Panc1 (cell line): Measurements from ENCODE around the gene EXD3.

Experiments
- SIN3A ChIP-seq: IDR thresholded peaks from 2 replicates; pipeline ENCODE4 v1.6.1; 2012; ENCODE audit warnings: low read depth, mild to moderate bottlenecking, low read length, moderate library complexity, borderline replicate concordance; ENCODE audit not compliant: insufficient read depth
- TF ChIP-seq, protein P1 (sequence below): fragments of 450-650 bp; IDR thresholded peaks from 2 replicates; pipeline ENCODE4 v1.5.1; 2017; ENCODE audit warnings: mild to moderate bottlenecking

DNA sequence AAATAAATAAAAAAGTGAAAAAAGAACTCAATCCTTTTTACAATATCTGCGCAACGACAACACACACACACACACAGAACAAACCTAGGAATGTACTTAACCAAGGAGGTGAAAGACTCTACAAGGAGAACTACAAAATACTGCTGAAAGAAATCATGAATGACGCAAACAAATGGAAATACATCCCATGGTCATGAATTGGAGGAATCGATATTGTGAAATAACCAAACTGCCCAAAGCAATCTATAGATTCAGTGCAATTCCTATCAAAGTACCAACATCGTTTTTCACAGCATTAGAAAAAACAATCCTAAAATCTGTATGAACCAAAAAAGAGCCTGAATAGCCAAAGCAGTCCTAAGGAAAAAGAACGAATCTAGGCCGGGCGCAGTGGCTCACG lies 91.0 kb downstream of the EXD3 start:
- TF ChIP-seq, protein P1, sequence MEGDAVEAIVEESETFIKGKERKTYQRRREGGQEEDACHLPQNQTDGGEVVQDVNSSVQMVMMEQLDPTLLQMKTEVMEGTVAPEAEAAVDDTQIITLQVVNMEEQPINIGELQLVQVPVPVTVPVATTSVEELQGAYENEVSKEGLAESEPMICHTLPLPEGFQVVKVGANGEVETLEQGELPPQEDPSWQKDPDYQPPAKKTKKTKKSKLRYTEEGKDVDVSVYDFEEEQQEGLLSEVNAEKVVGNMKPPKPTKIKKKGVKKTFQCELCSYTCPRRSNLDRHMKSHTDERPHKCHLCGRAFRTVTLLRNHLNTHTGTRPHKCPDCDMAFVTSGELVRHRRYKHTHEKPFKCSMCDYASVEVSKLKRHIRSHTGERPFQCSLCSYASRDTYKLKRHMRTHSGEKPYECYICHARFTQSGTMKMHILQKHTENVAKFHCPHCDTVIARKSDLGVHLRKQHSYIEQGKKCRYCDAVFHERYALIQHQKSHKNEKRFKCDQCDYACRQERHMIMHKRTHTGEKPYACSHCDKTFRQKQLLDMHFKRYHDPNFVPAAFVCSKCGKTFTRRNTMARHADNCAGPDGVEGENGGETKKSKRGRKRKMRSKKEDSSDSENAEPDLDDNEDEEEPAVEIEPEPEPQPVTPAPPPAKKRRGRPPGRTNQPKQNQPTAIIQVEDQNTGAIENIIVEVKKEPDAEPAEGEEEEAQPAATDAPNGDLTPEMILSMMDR, result no peak
- TF ChIP-seq SIN3A, result no peak
